K562 (cell line): ENCODE data around the gene KAZN. TPM values are rescaled to one million over a fixed set of nuclear protein-coding genes. Genes with fewer than 3 reads are reported as not detected.

Experiments
- EP400 ChIP-seq: fragments of 450-650 bp; IDR thresholded peaks from 2 replicates; pipeline ENCODE4 v1.6.1; 2017; ENCODE audit warnings: antibody characterized with exemption, mild to moderate bottlenecking, moderate library complexity
- FOXJ3 ChIP-seq: sonication (generic); formaldehyde crosslinking; IDR thresholded peaks from 2 replicates; pipeline ENCODE4 v1.4.0; 2020; ENCODE audit warnings: mild to moderate bottlenecking, missing genetic modification reagents
- GATAD2B ChIP-seq: fragments of 450-650 bp; IDR thresholded peaks from 2 replicates; pipeline ENCODE4 v1.6.1; 2017; ENCODE audit warnings: mild to moderate bottlenecking, borderline replicate concordance
- MAFK ChIP-seq: IDR thresholded peaks from 2 replicates; pipeline ENCODE4 v1.6.1; 2011; ENCODE audit warnings: low read length, improper control_type of control experiment
- MYC ChIP-seq, 2 experiments: fragments of 250-450 bp in 1 of 2; sonication (Bioruptor Pico) in 1 of 2; IDR thresholded peaks; 2 replicates each; pipeline versions ENCODE4 v1.5.1 to v1.6.1; 2012 to 2021; ENCODE audit warnings: low read depth in 2 of 2, borderline replicate concordance in 1 of 2, improper control_type of control experiment in 1 of 2, low read length in 1 of 2, mild to moderate bottlenecking in 1 of 2, moderate library complexity in 1 of 2
- NFE2L1 ChIP-seq: fragments of 450-650 bp; IDR thresholded peaks from 2 replicates; pipeline ENCODE4 v1.6.1; 2016; ENCODE audit warnings: missing genetic modification characterization, low read depth, mild to moderate bottlenecking, missing compliant biosample characterization, moderate library complexity, borderline replicate concordance
- PPARD ChIP-seq: fragments of 250-450 bp; sonication (Bioruptor Pico); IDR thresholded peaks from 2 replicates; pipeline ENCODE4 v1.8.0; 2022; ENCODE audit warnings: inconsistent platforms, mild to moderate bottlenecking, moderate library complexity
- RFX1 ChIP-seq: fragments of 450-650 bp; IDR thresholded peaks from 2 replicates; pipeline ENCODE4 v1.6.1; 2016; ENCODE audit warnings: mild to moderate bottlenecking, moderate library complexity
- THRAP3 ChIP-seq: fragments of 450-650 bp; IDR thresholded peaks from 2 replicates; pipeline ENCODE4 v1.6.1; 2016; ENCODE audit warnings: mild to moderate bottlenecking, inconsistent platforms, borderline replicate concordance
- TSC22D4 ChIP-seq: fragments of 450-650 bp; IDR thresholded peaks from 2 replicates; pipeline ENCODE4 v1.6.1; 2016; ENCODE audit warnings: missing genetic modification characterization, missing biosample characterization, control low read depth
- ZNF324 ChIP-seq: fragments of 250-450 bp; sonication (Bioruptor Pico); IDR thresholded peaks from 2 replicates; pipeline ENCODE4 v1.4.0; 2020; ENCODE audit warnings: mild to moderate bottlenecking
- ZNF431 ChIP-seq: sonication (generic); formaldehyde crosslinking; IDR thresholded peaks from 2 replicates; pipeline ENCODE4 v1.8.0; 2022; ENCODE audit warnings: mild to moderate bottlenecking, missing genetic modification reagents
- polyA plus RNA-seq, 8 experiments: library from polyadenylated mRNA; depleted of rRNA in 4 of 8; stranded (reverse) in 5 of 8; unstranded in 3 of 8; fragments of >200 nt; fragmentation: Nextera tagmentation in 2 of 8; fragmentation: Illumina TruSeq in 1 of 8; extraction: Ambion mirVana in 2 of 8; extraction: Trizol in 1 of 8; gene quantifications; 2 replicates each; pipeline versions ENCODE4 v1.2.1 to v1.2.3, GENCODE V29; 2011 to 2014; ENCODE audit warnings: inconsistent platforms in 1 of 8, missing spikeins in 1 of 8
- total RNA-seq, 7 experiments: library from RNA; depleted of rRNA in 6 of 7; stranded (reverse); fragments of >200 nt in 6 of 7; fragmentation: Illumina TruSeq in 2 of 7; extraction: Trizol in 2 of 7; gene quantifications; 2 replicates each; pipeline versions ENCODE4 v1.2.1 to v1.2.3, GENCODE V29; 2011 to 2021; ENCODE audit warnings: low replicate concordance in 1 of 7
- TF ChIP-seq, protein P1 (sequence below): sonication (generic); formaldehyde crosslinking; IDR thresholded peaks from 2 replicates; pipeline ENCODE4 v1.8.0; 2023; ENCODE audit warnings: mild to moderate bottlenecking, missing genetic modification reagents
- TF ChIP-seq, protein P2 (sequence below), 3 experiments: fragments of 200-800 bp in 1 of 3; sonication (Bioruptor generic) in 1 of 3; sonication (generic) in 1 of 3; formaldehyde crosslinking in 1 of 3; IDR thresholded peaks; 2 replicates each; pipeline versions ENCODE4 v1.6.1 to v1.8.0; 2016 to 2022; ENCODE audit warnings: mild to moderate bottlenecking in 2 of 3, missing compliant biosample characterization in 2 of 3, missing genetic modification characterization in 2 of 3, missing genetic modification reagents in 1 of 3
- TF ChIP-seq, protein P3 (sequence below): sonication (generic); formaldehyde crosslinking; IDR thresholded peaks from 2 replicates; pipeline ENCODE4 v1.8.1; 2023; ENCODE audit warnings: mild to moderate bottlenecking, missing genetic modification reagents
- TF ChIP-seq, protein P4 (sequence below): fragments of 200-400 bp; formaldehyde crosslinking; IDR thresholded peaks from 2 replicates; pipeline ENCODE4 v1.6.1; 2017; ENCODE audit warnings: mild to moderate bottlenecking, low read depth, low read length, moderate library complexity
- TF ChIP-seq, protein P5 (sequence below): sonication (generic); formaldehyde crosslinking; IDR thresholded peaks from 2 replicates; pipeline ENCODE4 v1.8.0; 2022; ENCODE audit warnings: missing genetic modification reagents, mild to moderate bottlenecking, borderline replicate concordance

Gene KAZN
- total and polyA plus RNA-seq, 9 of the 15 experiments (the other 6 are each of a cell fraction or from before 2014, with no cell fraction given) = 2.1 to 21.6 (median 5.4) TPM

DNA sequence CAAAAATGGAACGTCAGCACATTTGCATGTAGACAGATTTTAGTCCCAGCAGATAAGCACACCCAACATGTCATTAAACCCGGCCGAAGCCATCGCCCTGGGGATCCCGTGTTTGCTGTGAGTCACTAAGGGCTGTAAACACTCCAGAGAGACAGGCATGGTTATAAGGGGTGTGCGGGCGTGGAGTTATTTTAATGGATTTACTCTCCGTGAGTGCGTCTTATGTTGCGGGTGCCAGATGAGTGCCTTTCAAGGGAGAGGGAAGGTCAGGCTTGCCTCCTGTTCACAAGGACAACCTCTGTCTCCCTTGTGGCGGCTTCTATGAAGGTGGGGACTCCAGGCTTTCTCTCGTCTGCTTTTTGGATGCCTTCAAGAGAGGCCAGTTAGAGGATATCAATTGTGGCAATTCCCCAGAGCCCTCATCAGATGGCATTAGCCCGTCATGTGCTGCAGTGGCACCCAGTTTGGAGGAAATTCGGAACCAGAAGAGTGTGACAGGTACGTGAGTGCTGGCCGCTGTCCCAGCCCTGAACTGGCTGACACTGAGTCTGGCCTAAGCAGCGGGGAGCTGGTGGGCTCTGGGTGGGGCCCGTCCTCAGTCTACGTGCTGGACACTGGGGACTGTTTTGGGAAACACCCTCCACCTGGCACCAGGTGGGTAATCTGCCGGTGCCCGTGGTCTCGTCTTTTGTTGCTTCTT is 331.2 kb downstream of the KAZN start (continued):
- TF ChIP-seq, protein P1, sequence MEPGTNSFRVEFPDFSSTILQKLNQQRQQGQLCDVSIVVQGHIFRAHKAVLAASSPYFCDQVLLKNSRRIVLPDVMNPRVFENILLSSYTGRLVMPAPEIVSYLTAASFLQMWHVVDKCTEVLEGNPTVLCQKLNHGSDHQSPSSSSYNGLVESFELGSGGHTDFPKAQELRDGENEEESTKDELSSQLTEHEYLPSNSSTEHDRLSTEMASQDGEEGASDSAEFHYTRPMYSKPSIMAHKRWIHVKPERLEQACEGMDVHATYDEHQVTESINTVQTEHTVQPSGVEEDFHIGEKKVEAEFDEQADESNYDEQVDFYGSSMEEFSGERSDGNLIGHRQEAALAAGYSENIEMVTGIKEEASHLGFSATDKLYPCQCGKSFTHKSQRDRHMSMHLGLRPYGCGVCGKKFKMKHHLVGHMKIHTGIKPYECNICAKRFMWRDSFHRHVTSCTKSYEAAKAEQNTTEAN (CRISPR knock-in tag) = no peak
- TF ChIP-seq, protein P2, sequence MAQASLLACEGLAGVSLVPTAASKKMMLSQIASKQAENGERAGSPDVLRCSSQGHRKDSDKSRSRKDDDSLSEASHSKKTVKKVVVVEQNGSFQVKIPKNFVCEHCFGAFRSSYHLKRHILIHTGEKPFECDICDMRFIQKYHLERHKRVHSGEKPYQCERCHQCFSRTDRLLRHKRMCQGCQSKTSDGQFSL (CRISPR knock-in tag; IDR thresholded peaks at IDR 0.05) = no peak
- TF ChIP-seq, protein P2 (tag; IDR thresholded peaks at IDR 0.05) = no peak
- peak; percentile 37; the same call in 1 of the 2 replicates for TF ChIP-seq MYC (IDR thresholded peaks at IDR 0.05; ENCODE audit: low read depth, low read length)
- TF ChIP-seq MYC (CRISPR knock-in tag; IDR thresholded peaks at IDR 0.05; ENCODE audit: borderline replicate concordance, low read depth) = no peak
- no peak for TF ChIP-seq PPARD
- peak; percentile 42; the same call in 1 of the 2 replicates for TF ChIP-seq EP400
- TF ChIP-seq GATAD2B = no peak
- peak; percentile 61 for TF ChIP-seq RFX1
- TF ChIP-seq, protein P3, sequence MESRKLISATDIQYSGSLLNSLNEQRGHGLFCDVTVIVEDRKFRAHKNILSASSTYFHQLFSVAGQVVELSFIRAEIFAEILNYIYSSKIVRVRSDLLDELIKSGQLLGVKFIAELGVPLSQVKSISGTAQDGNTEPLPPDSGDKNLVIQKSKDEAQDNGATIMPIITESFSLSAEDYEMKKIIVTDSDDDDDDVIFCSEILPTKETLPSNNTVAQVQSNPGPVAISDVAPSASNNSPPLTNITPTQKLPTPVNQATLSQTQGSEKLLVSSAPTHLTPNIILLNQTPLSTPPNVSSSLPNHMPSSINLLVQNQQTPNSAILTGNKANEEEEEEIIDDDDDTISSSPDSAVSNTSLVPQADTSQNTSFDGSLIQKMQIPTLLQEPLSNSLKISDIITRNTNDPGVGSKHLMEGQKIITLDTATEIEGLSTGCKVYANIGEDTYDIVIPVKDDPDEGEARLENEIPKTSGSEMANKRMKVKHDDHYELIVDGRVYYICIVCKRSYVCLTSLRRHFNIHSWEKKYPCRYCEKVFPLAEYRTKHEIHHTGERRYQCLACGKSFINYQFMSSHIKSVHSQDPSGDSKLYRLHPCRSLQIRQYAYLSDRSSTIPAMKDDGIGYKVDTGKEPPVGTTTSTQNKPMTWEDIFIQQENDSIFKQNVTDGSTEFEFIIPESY (CRISPR knock-in tag) = no peak
- TF ChIP-seq, protein P4, sequence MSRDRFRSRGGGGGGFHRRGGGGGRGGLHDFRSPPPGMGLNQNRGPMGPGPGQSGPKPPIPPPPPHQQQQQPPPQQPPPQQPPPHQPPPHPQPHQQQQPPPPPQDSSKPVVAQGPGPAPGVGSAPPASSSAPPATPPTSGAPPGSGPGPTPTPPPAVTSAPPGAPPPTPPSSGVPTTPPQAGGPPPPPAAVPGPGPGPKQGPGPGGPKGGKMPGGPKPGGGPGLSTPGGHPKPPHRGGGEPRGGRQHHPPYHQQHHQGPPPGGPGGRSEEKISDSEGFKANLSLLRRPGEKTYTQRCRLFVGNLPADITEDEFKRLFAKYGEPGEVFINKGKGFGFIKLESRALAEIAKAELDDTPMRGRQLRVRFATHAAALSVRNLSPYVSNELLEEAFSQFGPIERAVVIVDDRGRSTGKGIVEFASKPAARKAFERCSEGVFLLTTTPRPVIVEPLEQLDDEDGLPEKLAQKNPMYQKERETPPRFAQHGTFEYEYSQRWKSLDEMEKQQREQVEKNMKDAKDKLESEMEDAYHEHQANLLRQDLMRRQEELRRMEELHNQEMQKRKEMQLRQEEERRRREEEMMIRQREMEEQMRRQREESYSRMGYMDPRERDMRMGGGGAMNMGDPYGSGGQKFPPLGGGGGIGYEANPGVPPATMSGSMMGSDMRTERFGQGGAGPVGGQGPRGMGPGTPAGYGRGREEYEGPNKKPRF = no peak
- no peak for TF ChIP-seq TSC22D4 (tag)
- no peak for TF ChIP-seq NFE2L1 (tag)
- TF ChIP-seq FOXJ3 (CRISPR knock-in tag) = 0 out of 2 replicates have a peak, but pooled peaks have one; percentile 40
- peak; percentile 99 for TF ChIP-seq MAFK
- no peak for TF ChIP-seq ZNF431 (CRISPR knock-in tag)
- TF ChIP-seq, protein P5, sequence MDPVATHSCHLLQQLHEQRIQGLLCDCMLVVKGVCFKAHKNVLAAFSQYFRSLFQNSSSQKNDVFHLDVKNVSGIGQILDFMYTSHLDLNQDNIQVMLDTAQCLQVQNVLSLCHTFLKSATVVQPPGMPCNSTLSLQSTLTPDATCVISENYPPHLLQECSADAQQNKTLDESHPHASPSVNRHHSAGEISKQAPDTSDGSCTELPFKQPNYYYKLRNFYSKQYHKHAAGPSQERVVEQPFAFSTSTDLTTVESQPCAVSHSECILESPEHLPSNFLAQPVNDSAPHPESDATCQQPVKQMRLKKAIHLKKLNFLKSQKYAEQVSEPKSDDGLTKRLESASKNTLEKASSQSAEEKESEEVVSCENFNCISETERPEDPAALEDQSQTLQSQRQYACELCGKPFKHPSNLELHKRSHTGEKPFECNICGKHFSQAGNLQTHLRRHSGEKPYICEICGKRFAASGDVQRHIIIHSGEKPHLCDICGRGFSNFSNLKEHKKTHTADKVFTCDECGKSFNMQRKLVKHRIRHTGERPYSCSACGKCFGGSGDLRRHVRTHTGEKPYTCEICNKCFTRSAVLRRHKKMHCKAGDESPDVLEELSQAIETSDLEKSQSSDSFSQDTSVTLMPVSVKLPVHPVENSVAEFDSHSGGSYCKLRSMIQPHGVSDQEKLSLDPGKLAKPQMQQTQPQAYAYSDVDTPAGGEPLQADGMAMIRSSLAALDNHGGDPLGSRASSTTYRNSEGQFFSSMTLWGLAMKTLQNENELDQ (CRISPR knock-in tag) = no peak
- TF ChIP-seq ZNF324 (CRISPR knock-in tag) = no peak
- TF ChIP-seq THRAP3 = no peak
